K562 (cell line): ENCODE measurements around the gene TMED5. TPM values are rescaled to one million over a fixed set of nuclear protein-coding genes. Genes with fewer than 3 reads are reported as not detected.

ENCODE experiments used
- CHD7 ChIP-seq: fragments of 200-600 bp; sonication (generic); IDR thresholded peaks from one replicate; pipeline ENCODE4 v1.6.1; 2012; ENCODE audit warnings: mild to moderate bottlenecking, low read depth, low read length, inconsistent platforms
- ETV5 ChIP-seq: sonication (generic); formaldehyde crosslinking; IDR thresholded peaks from 2 replicates; pipeline ENCODE4 v1.4.0; 2020; ENCODE audit warnings: low read depth, mild to moderate bottlenecking, missing genetic modification reagents
- KLF13 ChIP-seq: fragments of 450-650 bp; IDR thresholded peaks from 2 replicates; pipeline ENCODE4 v1.6.1; 2016; ENCODE audit warnings: missing genetic modification characterization, low read depth, mild to moderate bottlenecking, missing compliant biosample characterization, moderate library complexity, borderline replicate concordance
- MLLT1 ChIP-seq, 2 experiments: fragments of 450-650 bp; IDR thresholded peaks; 2 replicates each; pipeline ENCODE4 v1.6.1; 2016
- ZBTB11 ChIP-seq, 3 experiments: fragments of 200-800 bp in 1 of 3; fragments of 250-450 bp in 1 of 3; fragments of 450-650 bp in 1 of 3; sonication (Bioruptor Pico) in 1 of 3; sonication (Bioruptor generic) in 1 of 3; formaldehyde crosslinking in 1 of 3; IDR thresholded peaks; 2 replicates each; pipeline versions ENCODE4 v1.6.1 to v1.8.0; 2016 to 2022; ENCODE audit warnings: mild to moderate bottlenecking in 2 of 3, missing genetic modification characterization in 2 of 3, missing compliant biosample characterization in 1 of 3, moderate library complexity in 1 of 3
- ZNF146 ChIP-seq: IDR thresholded peaks from one replicate; pipeline ENCODE4 v1.6.1; 2018; ENCODE audit warnings: missing compliant biosample characterization; ENCODE audit not compliant: unreplicated experiment
- ZNF232 ChIP-seq: sonication (generic); formaldehyde crosslinking; IDR thresholded peaks from 2 replicates; pipeline ENCODE4 v1.8.0; 2022; ENCODE audit warnings: mild to moderate bottlenecking, missing genetic modification reagents
- polyA plus RNA-seq, 8 experiments: library from polyadenylated mRNA; depleted of rRNA in 4 of 8; stranded (reverse) in 5 of 8; unstranded in 3 of 8; fragments of >200 nt; fragmentation: Nextera tagmentation in 2 of 8; fragmentation: Illumina TruSeq in 1 of 8; extraction: Ambion mirVana in 2 of 8; extraction: Trizol in 1 of 8; gene quantifications; 2 replicates each; pipeline versions ENCODE4 v1.2.1 to v1.2.3, GENCODE V29; 2011 to 2014; ENCODE audit warnings: inconsistent platforms in 1 of 8, missing spikeins in 1 of 8
- total RNA-seq, 7 experiments: library from RNA; depleted of rRNA in 6 of 7; stranded (reverse); fragments of >200 nt in 6 of 7; fragmentation: Illumina TruSeq in 2 of 7; extraction: Trizol in 2 of 7; gene quantifications; 2 replicates each; pipeline versions ENCODE4 v1.2.1 to v1.2.3, GENCODE V29; 2011 to 2021; ENCODE audit warnings: low replicate concordance in 1 of 7

Gene TMED5
- total and polyA plus RNA-seq, 9 of the 15 experiments (the other 6 are each of a cell fraction or from before 2014, with no cell fraction given), result 28.7 to 83.7 (median 67.2) TPM

DNA sequence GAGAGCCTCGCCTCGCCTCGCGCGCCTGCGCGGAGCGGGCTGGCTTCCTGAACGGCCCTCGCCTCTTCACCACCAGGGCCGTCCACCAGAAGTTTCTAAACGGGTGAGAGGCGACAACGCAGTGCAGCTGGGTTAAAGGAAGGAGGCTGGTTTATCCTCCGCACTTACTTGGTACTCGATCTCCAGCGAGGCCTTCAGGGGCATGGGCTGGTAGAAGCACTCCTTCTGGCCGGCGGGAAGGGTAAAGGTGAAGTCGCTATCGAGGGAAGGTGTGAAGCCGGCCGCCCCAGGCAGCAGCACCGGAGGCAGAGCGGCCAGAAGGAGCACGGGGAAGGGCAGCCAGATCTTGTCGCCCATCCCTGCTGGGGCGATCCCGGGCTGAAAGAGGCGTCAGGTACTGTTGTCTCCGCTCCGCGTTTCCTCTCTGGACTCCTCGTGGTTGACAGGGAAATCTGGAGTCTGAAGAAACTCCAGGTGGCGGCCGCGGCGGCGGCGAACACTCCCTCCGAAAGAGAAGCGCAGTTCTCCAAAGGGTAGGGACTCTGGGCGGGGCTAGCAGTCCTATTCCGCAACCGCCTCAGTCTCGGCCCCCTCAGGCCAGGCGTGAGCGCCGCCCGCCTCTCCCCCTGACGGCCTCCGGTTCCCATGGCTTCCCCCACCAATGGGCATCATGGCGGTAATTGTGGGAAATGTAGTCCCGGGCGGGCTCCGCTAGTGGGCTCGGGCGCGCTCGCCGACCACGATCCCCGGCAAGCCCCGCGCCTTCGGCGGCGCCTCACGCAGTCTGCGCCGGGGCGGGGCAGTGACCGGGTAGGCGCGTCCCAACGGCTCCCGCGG, at the start of gene TMED5 (continued):
- TF ChIP-seq CHD7, result no peak
- no peak for TF ChIP-seq ZNF232 (CRISPR knock-in tag)
- TF ChIP-seq ETV5 (CRISPR knock-in tag), result peak; percentile 60; the same call in 1 of the 2 replicates
- TF ChIP-seq MLLT1 (IDR thresholded peaks at IDR 0.05), result peak; percentile 51 to 72; a peak in 1 of 4 replicates
- peak in 1 of 3 experiments; percentile 83; a peak in 2 of 6 replicates for TF ChIP-seq ZBTB11 (CRISPR knock-in tag; IDR thresholded peaks at IDR 0.05)
- no peak for TF ChIP-seq ZNF146 (CRISPR knock-in tag)
- TF ChIP-seq KLF13 (tag), result no peak
